SKM-1 (cell line): Measurements from ENCODE around the gene DMTF1.

Experiments
- DNase-seq: peaks from one replicate; lab custom pipeline; 2025; ENCODE audit not compliant: unreplicated experiment; lab: John Stamatoyannopoulos, UW

Gene DMTF1

GRCh38 chr7:87146740-87147386, 5.4 kb upstream of the DMTF1 start:
- no peak for DNase-seq

- no peak for DNase-seq
Observed at GRCh38 chr7:87147500-87147899, 4.8 kb upstream of the DMTF1 start.

DNA sequence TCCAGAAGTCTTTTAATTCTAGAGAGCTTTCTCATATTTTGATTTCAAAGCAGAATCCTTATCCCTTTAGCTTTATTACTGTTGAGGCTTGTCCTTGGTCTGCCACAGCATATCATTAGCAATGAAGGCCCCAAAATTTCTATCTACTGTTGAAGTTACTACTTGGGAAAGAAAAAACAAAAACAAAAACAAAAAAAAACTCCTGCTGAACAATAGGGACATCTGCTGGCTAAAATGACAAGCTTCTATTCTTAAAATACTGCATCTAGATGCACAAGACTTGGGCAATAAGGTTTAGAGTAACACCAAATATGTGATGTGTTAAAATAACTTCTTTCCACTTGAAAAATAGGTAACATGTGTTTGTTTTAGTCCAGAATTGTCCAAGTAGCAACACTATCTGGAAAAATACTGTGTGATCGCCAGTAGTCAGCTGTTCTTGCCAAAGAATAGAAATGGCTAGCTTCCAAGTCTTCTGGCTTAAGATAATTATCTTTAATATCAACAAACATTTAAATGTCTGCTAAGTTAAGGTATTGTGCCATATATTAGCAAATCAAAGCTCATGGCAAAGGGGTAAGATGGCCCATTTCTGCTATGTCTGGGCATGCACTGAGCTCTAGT, 3.8 kb upstream of the DMTF1 start:
- DNase-seq = no peak

- DNase-seq = no peak
Observed at GRCh38 chr7:87151002-87151728, 1.1 kb upstream of the DMTF1 start.

- DNase-seq = no peak
Observed at GRCh38 chr7:87151729-87152111, 533 bp upstream of the DMTF1 start.

DNA sequence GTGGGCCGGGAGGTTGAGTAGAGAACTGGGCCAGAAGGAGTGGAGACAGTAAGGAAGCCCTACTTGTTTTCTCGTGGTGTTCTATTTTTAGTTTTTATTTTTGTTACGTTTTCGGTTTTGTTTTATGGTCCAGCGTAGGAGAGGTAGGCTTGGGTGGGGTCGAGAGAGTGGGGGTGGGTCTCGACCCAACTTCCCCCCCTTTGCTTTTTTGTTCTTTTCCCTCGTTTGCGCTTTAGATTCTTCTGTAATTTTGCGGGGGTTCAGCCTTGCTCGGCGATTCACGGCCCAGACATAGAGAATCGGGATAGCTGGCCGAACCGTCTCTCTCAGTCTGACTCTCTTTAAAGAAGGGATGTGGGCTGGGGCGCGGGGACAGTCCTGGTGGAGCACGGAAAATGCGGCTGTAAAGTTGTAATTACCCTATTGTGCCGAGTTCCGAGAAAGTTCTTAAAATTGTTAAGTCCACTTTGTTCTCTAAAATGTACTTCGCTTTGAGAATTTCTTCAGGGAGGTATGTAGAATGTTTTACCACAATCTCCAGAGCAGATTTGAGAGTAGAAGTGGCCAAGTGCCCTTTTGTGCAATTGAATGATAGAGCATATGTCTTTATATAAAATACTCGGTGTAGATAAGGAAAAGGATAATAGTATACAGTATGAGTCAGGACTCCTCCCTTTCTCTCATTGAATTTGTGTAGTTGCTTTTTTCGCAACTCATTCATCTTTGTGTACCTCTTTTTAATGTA, 816 bp downstream of the DMTF1 start:
- no peak for DNase-seq

DNA sequence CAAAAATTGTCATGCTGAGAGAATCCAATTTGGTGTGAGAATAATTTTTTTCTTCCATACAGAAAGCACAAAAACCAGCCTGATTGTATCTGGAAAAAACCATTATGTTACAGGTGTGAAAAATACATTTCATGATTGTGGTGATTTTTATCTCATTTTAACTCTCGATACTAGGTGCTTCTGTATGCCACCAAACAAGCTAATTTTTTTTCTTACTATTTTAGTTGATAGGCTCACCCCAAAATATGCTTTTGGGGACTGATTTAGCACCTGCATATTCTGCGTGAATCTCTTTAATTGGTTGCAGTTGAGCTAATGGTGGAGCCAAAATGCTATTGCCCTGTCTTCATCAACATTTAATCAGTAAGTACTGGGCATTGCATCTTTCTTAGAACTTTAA, 1.9 kb downstream of the DMTF1 start:
- DNase-seq = no peak

DNA sequence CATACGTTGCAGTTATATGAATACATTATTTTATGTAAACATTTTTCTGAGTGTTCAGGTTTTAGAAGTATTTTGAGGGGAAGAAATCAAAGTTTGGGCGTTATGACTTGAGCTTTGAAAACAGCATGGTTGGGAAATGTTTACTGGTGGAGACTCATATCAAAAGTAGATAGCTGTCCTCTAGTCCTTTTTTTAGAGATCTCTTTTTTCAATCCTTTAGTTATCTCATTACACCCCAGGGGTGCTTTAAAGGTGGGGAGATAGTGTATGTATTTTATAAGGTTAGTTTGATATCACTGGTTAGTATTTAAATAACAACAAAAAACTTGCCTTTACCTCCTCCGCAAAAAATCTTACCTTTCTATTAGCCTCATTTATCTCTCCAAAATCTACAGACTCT, 2.3 kb downstream of the DMTF1 start:
- no peak for DNase-seq

GRCh38 chr7:87155788-87156187, 3.5 kb downstream of the DMTF1 start:
- no peak for DNase-seq

GRCh38 chr7:87156709-87157108, 4.5 kb downstream of the DMTF1 start:
- DNase-seq = no peak

DNA sequence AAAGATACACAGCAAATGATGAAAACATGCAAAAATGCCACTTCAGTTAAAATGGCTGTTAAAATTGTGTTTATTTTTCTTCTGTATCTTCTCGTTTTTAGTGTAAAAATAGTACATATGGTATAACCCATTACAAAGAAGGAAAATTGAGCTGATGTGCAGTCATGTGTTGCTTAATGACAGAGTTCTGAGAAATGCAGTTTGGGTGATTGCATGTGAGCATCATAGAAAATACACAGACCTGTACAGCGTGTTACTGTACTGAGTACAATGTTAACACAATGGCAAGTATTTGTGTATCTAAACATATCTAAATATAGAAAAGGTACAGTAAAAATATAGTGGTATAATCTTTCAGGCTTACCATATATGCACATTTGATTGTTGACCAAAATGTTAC, 7.3 kb downstream of the DMTF1 start:
- no peak for DNase-seq

GRCh38 chr7:87164433-87164832, 12.2 kb downstream of the DMTF1 start:
- DNase-seq = no peak

GRCh38 chr7:87170828-87171227, 18.6 kb downstream of the DMTF1 start:
- no peak for DNase-seq

GRCh38 chr7:87171282-87171934, 19.2 kb downstream of the DMTF1 start:
- DNase-seq = no peak

GRCh38 chr7:87173471-87173870, 21.2 kb downstream of the DMTF1 start:
- DNase-seq = no peak

DNA sequence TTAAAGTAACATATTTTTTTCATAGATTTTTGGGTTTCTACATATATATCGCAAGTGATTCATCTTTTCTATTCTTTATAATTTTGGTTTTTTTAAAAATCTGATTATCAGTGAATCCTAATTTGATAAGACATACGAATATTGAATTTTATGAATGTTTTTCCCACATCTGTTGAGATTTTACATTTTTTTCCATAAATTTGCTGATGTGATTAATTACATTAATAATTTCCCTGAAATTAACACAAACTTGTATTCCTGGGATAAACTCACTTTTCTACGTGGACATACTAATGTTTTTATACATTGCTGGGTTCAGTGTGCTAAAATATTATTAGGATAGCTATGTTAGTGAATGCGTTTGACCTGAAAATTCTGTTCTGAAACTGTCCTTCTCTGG, 26.1 kb downstream of the DMTF1 start:
- no peak for DNase-seq

- no peak for DNase-seq
Observed at GRCh38 chr7:87179180-87179579, 26.9 kb downstream of the DMTF1 start.

DNA sequence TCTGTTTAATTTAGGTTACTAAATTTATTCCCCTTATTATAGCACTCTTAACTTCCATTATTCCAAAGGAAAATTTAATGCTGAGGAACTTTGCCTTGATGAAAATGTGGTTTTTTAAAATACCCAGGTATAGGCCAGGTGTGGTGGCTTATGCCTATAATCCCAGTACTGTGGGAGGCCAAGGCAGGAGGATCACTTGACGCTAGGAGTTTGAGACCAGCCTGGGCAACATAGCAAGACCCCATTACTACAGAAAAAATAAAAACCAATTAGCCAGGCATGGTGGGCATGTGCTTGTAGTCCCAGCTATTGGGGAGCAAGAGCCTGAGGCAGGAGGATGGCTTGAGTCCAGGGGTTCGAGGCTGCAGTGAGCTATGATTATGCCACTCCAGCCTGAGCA, 34.9 kb downstream of the DMTF1 start:
- DNase-seq = no peak

DNA sequence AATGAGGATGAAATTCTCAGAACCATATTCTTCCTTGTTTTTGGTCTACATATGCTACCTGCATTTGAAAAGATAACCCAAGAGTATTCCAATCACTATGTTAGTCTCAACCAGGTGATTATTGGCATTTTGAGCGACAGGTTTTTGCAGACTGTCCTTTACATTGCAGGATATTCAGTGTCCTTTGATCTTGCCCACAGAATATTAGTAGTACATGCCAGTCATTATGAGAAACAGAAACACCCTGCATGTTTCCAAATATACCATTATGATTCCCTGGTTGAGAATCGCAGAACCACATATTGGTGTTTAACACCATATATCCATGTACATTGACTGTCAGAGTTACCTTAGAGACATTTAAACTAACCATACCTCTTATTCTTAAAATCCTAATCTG, 36.7 kb downstream of the DMTF1 start:
- no peak for DNase-seq

DNA sequence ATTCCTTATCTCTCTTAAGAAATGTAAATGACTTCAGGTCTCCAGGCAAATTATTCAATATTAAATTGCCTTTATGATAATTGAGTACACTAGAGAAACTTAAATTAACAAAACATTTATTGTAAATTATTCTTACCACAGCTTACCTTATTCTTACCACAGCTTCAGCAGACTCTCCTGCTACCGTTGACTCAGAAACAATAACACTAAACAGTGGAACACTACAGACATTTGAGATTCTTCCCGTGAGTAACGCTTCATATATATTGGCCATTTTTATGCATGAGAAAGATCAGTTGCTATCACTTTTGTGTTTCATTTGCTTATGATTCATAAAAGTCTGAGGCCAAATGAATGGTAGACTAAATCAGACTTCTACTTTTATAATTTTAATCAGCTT, 38.5 kb downstream of the DMTF1 start:
- DNase-seq = no peak

GRCh38 chr7:87192784-87193487, 40.7 kb downstream of the DMTF1 start:
- no peak for DNase-seq
